HEK293 (cell line): ENCODE measurements around the gene ARHGAP24.

ENCODE experiments used
- CTCF ChIA-PET: fragments of 350-600 bp; formaldehyde crosslinking; extraction: SDS; loops from one replicate; lab custom pipeline; 2021; ENCODE audit warnings: antibody characterized with exemption; lab: Yijun Ruan, JAX
- POLR2A ChIA-PET: fragments of 300-600 bp; formaldehyde crosslinking; extraction: SDS; loops from one replicate; lab custom pipeline; 2020; ENCODE audit warnings: antibody characterized with exemption, inconsistent platforms; lab: Yijun Ruan, JAX
- H3K27ac ChIP-seq: fragments of 200-500 bp; sonication (Bioruptor generic); 2 replicates; pipeline ENCODE4 v1.5.1; 2014; ENCODE audit warnings: low read depth, low read length, control low read depth, inconsistent platforms; ENCODE audit errors: extremely low read depth
- H3K36me3 ChIP-seq, 2 experiments: fragments of 200-500 bp in 1 of 2; sonication (Bioruptor generic) in 1 of 2; 1 replicate in 1 of 2; 2 replicates in 1 of 2; pipeline ENCODE4 v1.5.1; 2014 to 2017; ENCODE audit warnings: inconsistent platforms in 2 of 2, low read length in 2 of 2; ENCODE audit not compliant: control insufficient read depth in 2 of 2, insufficient read depth in 1 of 2
- H3K4me1 ChIP-seq: fragments of 200-500 bp; sonication (Bioruptor generic); 2 replicates; pipeline ENCODE4 v1.5.1; 2014; ENCODE audit warnings: mild to moderate bottlenecking, low read length, inconsistent platforms; ENCODE audit not compliant: control insufficient read depth, insufficient read depth
- H3K4me3 ChIP-seq: 2 replicates; pipeline ENCODE4 v1.5.1; 2011; ENCODE audit warnings: low read depth, mild to moderate bottlenecking, control low read depth, low read length, moderate library complexity
- H3K9me3 ChIP-seq: fragments of 200-500 bp; sonication (Bioruptor generic); 2 replicates; pipeline ENCODE4 v1.5.1; 2014; ENCODE audit warnings: low read depth, low read length, inconsistent platforms; ENCODE audit not compliant: control insufficient read depth, insufficient read depth
- EGR2 ChIP-seq: fragments of 450-650 bp; formaldehyde crosslinking; IDR thresholded peaks from 2 replicates; pipeline ENCODE4 v1.5.1; 2016; ENCODE audit warnings: low read depth, missing biosample characterization, missing genetic modification characterization
- GFI1B ChIP-seq: fragments of 450-650 bp; formaldehyde crosslinking; IDR thresholded peaks from 2 replicates; pipeline ENCODE4 v1.5.1; 2016; ENCODE audit warnings: missing biosample characterization, missing genetic modification characterization
- GLIS1 ChIP-seq: fragments of 450-650 bp; formaldehyde crosslinking; IDR thresholded peaks from 2 replicates; pipeline ENCODE4 v1.5.1; 2016; ENCODE audit warnings: missing biosample characterization, missing genetic modification characterization
- KLF16 ChIP-seq: fragments of 450-650 bp; formaldehyde crosslinking; IDR thresholded peaks from 2 replicates; pipeline ENCODE4 v1.5.1; 2017; ENCODE audit warnings: missing biosample characterization, missing genetic modification characterization
- TCF7L2 ChIP-seq: IDR thresholded peaks from 2 replicates; pipeline ENCODE4 v1.6.1; 2011; ENCODE audit warnings: low read depth, mild to moderate bottlenecking, inconsistent platforms, low read length, moderate library complexity, borderline replicate concordance
- TRIM28 ChIP-seq: IDR thresholded peaks from 2 replicates; pipeline ENCODE4 v1.6.1; 2011; ENCODE audit warnings: low read length, control low read depth, borderline replicate concordance
- WT1 ChIP-seq: fragments of 450-650 bp; formaldehyde crosslinking; IDR thresholded peaks from 2 replicates; pipeline ENCODE4 v1.5.1; 2016; ENCODE audit warnings: missing biosample characterization, missing genetic modification characterization
- ZBTB20 ChIP-seq: fragments of 450-650 bp; formaldehyde crosslinking; IDR thresholded peaks from 2 replicates; pipeline ENCODE4 v1.5.1; 2016; ENCODE audit warnings: missing biosample characterization, missing genetic modification characterization
- ZEB2 ChIP-seq: fragments of 450-650 bp; formaldehyde crosslinking; IDR thresholded peaks from 2 replicates; pipeline ENCODE4 v1.5.1; 2016; ENCODE audit warnings: missing biosample characterization, missing genetic modification characterization
- ZFP3 ChIP-seq: fragments of 450-650 bp; formaldehyde crosslinking; IDR thresholded peaks from 2 replicates; pipeline ENCODE4 v1.5.1; 2016; ENCODE audit warnings: low read depth, missing biosample characterization, missing genetic modification characterization
- ZFP41 ChIP-seq: fragments of 450-650 bp; formaldehyde crosslinking; IDR thresholded peaks from 2 replicates; pipeline ENCODE4 v1.5.1; 2016; ENCODE audit warnings: missing biosample characterization, missing genetic modification characterization, borderline replicate concordance
- ZNF10 ChIP-seq: fragments of 450-650 bp; formaldehyde crosslinking; IDR thresholded peaks from 2 replicates; pipeline ENCODE4 v1.5.1; 2017; ENCODE audit warnings: missing biosample characterization, missing genetic modification characterization
- ZNF114 ChIP-seq: fragments of 450-650 bp; formaldehyde crosslinking; IDR thresholded peaks from 2 replicates; pipeline ENCODE4 v1.5.0; 2017; ENCODE audit warnings: missing biosample characterization, missing genetic modification characterization
- ZNF155 ChIP-seq: fragments of 450-650 bp; formaldehyde crosslinking; IDR thresholded peaks from 2 replicates; pipeline ENCODE4 v1.5.1; 2016; ENCODE audit warnings: missing biosample characterization, missing genetic modification characterization
- ZNF239 ChIP-seq: fragments of 450-650 bp; formaldehyde crosslinking; IDR thresholded peaks from 2 replicates; pipeline ENCODE4 v1.5.1; 2016; ENCODE audit warnings: missing biosample characterization, missing genetic modification characterization
- ZNF311 ChIP-seq: fragments of 450-650 bp; formaldehyde crosslinking; IDR thresholded peaks from 2 replicates; pipeline ENCODE4 v1.5.1; 2017; ENCODE audit warnings: missing biosample characterization, missing genetic modification characterization, borderline replicate concordance
- ZNF549 ChIP-seq: fragments of 450-650 bp; IDR thresholded peaks from 2 replicates; pipeline ENCODE4 v1.5.1; 2018; ENCODE audit warnings: missing biosample characterization, missing genetic modification characterization, mild to moderate bottlenecking, inconsistent platforms, moderate library complexity
- ZNF670 ChIP-seq: fragments of 450-650 bp; formaldehyde crosslinking; IDR thresholded peaks from 2 replicates; pipeline ENCODE4 v1.5.1; 2016; ENCODE audit warnings: missing biosample characterization, missing genetic modification characterization, low read depth
- ZNF776 ChIP-seq: fragments of 450-650 bp; formaldehyde crosslinking; IDR thresholded peaks from 2 replicates; pipeline ENCODE4 v1.5.0; 2017; ENCODE audit warnings: missing biosample characterization, missing genetic modification characterization, borderline replicate concordance
- ZNF777 ChIP-seq: fragments of 450-650 bp; formaldehyde crosslinking; IDR thresholded peaks from 2 replicates; pipeline ENCODE4 v1.5.1; 2017; ENCODE audit warnings: missing biosample characterization, missing genetic modification characterization, borderline replicate concordance
- ZNF791 ChIP-seq: fragments of 450-650 bp; formaldehyde crosslinking; IDR thresholded peaks from 2 replicates; pipeline ENCODE4 v1.5.1; 2016; ENCODE audit warnings: missing biosample characterization, missing genetic modification characterization
- TF ChIP-seq, protein P1 (sequence below): fragments of 450-650 bp; formaldehyde crosslinking; IDR thresholded peaks from 2 replicates; pipeline ENCODE4 v1.5.1; 2017; ENCODE audit warnings: missing biosample characterization, missing genetic modification characterization
- TF ChIP-seq, protein P2 (sequence below): fragments of 450-650 bp; formaldehyde crosslinking; IDR thresholded peaks from 2 replicates; pipeline ENCODE4 v1.5.1; 2016; ENCODE audit warnings: missing biosample characterization, missing genetic modification characterization
- TF ChIP-seq, protein P3 (sequence below): fragments of 450-650 bp; formaldehyde crosslinking; IDR thresholded peaks from 2 replicates; pipeline ENCODE4; 2016; ENCODE audit warnings: missing biosample characterization, missing genetic modification characterization
- TF ChIP-seq, protein P4 (sequence below): fragments of 450-650 bp; formaldehyde crosslinking; IDR thresholded peaks from 2 replicates; pipeline ENCODE4 v1.5.1; 2016; ENCODE audit warnings: missing biosample characterization, missing genetic modification characterization, borderline replicate concordance
- TF ChIP-seq, protein P5 (sequence below): fragments of 450-650 bp; IDR thresholded peaks from 2 replicates; pipeline ENCODE4 v1.5.1; 2018; ENCODE audit warnings: missing biosample characterization, mild to moderate bottlenecking, missing genetic modification characterization
- TF ChIP-seq, protein P6 (sequence below): fragments of 450-650 bp; formaldehyde crosslinking; IDR thresholded peaks from 2 replicates; pipeline ENCODE4 v1.5.1; 2016; ENCODE audit warnings: missing biosample characterization, missing genetic modification characterization
- TF ChIP-seq, protein P7 (sequence below): fragments of 450-650 bp; formaldehyde crosslinking; IDR thresholded peaks from 2 replicates; pipeline ENCODE4 v1.5.1; 2016; ENCODE audit warnings: missing biosample characterization, missing genetic modification characterization

Gene ARHGAP24

DNA sequence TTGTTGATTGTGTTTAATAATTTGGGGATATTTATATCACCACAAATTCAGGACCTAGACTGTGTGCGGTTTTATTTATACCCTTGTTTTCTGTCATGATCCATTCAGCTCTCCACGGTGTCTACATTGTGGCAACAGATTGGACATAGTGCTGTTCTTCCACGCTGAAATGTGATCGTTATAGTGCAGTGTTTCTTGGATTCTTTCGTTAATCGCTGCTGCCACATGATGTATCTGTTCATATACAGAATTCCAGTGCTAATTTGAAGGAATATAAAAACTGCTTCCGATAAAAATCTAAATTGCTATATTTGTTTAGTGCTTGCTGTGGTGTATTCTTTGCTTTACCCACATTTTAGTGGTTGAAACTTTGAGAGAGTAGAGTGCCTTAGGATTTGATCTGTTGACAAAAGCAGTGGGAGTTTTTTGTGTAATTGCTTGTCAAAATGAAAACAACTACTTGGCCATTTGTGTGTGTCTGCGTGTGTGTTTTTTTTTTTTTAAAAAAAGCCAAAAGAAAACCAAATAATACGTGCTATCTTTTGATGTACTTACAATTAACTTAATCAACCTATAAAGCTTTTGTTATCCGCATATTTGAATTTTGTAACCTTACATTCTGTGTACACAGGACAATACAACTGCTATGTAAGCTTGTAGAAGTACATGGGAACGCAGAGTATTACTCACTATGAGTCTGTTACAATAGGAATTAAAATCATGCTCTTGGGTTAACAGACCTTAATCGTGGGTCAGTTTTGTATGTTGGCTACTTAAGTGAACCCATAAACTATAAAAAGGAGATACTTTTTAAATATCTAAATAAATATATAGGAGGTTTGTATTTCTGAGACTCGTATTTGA lies 353.3 kb downstream of the ARHGAP24 start:
- Histone ChIP-seq H3K36me3 (no peaks in the 10 kb centered on the region), H3K27ac (peak overlapping the region; percentile 75), H3K4me3 (peak overlapping the region; percentile 34), H3K9me3 (no peaks in the 10 kb centered on the region), H3K4me1 (peaks cover 7% of the 10 kb centered on the region; the same call in 1 of the 2 replicates)
- CTCF ChIA-PET = interaction anchor here (0.6 to 1.5 kb wide), 4 partner anchors 29 to 219 kb away, joined by 3 to 5 read pairs (median 4); no protein-coding TSS in a partner anchor
- POLR2A ChIA-PET = no interaction called here
- TF ChIP-seq GFI1B (tag by site-specific recombination) (no peak), TCF7L2 (peak; percentile 32; the same call in 1 of the 2 replicates), ZNF549 (tag by site-specific recombination) (no peak), ZNF311 (tag by site-specific recombination) (no peak), ZNF777 (tag by site-specific recombination) (no peak), ZNF155 (tag by site-specific recombination) (no peak), ZNF10 (tag by site-specific recombination) (no peak), ZNF791 (no peak), ZFP3 (tag by site-specific recombination) (no peak), ZNF670 (tag by site-specific recombination) (no peak), ZBTB20 (no peak), GLIS1 (tag by site-specific recombination) (no peak), EGR2 (tag by site-specific recombination) (no peak), TRIM28 (no peak; the same call in 1 of the 2 replicates), ZNF239 (tag by site-specific recombination) (no peak), ZNF114 (no peak), ZFP41 (tag by site-specific recombination) (no peak), ZNF776 (no peak), WT1 (peak; percentile 87), KLF16 (no peak), ZEB2 (tag by site-specific recombination) (0 out of 2 replicates have a peak, but pooled peaks have one; percentile 11)
- TF ChIP-seq, protein P1, sequence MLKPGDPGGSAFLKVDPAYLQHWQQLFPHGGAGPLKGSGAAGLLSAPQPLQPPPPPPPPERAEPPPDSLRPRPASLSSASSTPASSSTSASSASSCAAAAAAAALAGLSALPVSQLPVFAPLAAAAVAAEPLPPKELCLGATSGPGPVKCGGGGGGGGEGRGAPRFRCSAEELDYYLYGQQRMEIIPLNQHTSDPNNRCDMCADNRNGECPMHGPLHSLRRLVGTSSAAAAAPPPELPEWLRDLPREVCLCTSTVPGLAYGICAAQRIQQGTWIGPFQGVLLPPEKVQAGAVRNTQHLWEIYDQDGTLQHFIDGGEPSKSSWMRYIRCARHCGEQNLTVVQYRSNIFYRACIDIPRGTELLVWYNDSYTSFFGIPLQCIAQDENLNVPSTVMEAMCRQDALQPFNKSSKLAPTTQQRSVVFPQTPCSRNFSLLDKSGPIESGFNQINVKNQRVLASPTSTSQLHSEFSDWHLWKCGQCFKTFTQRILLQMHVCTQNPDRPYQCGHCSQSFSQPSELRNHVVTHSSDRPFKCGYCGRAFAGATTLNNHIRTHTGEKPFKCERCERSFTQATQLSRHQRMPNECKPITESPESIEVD = peak; percentile 90
- TF ChIP-seq, protein P2, sequence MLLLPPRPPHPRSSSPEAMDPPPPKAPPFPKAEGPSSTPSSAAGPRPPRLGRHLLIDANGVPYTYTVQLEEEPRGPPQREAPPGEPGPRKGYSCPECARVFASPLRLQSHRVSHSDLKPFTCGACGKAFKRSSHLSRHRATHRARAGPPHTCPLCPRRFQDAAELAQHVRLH (tag by site-specific recombination) = no peak
- TF ChIP-seq, protein P3, sequence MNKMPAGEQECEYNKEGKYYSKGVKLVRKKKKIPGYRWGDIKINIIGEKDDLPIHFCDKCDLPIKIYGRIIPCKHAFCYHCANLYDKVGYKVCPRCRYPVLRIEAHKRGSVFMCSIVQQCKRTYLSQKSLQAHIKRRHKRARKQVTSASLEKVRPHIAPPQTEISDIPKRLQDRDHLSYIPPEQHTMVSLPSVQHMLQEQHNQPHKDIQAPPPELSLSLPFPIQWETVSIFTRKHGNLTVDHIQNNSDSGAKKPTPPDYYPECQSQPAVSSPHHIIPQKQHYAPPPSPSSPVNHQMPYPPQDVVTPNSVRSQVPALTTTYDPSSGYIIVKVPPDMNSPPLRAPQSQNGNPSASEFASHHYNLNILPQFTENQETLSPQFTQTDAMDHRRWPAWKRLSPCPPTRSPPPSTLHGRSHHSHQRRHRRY (tag by site-specific recombination) = no peak
- TF ChIP-seq, protein P4, sequence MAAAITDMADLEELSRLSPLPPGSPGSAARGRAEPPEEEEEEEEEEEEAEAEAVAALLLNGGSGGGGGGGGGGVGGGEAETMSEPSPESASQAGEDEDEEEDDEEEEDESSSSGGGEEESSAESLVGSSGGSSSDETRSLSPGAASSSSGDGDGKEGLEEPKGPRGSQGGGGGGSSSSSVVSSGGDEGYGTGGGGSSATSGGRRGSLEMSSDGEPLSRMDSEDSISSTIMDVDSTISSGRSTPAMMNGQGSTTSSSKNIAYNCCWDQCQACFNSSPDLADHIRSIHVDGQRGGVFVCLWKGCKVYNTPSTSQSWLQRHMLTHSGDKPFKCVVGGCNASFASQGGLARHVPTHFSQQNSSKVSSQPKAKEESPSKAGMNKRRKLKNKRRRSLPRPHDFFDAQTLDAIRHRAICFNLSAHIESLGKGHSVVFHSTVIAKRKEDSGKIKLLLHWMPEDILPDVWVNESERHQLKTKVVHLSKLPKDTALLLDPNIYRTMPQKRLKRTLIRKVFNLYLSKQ (tag by site-specific recombination) = no peak
- TF ChIP-seq, protein P5, sequence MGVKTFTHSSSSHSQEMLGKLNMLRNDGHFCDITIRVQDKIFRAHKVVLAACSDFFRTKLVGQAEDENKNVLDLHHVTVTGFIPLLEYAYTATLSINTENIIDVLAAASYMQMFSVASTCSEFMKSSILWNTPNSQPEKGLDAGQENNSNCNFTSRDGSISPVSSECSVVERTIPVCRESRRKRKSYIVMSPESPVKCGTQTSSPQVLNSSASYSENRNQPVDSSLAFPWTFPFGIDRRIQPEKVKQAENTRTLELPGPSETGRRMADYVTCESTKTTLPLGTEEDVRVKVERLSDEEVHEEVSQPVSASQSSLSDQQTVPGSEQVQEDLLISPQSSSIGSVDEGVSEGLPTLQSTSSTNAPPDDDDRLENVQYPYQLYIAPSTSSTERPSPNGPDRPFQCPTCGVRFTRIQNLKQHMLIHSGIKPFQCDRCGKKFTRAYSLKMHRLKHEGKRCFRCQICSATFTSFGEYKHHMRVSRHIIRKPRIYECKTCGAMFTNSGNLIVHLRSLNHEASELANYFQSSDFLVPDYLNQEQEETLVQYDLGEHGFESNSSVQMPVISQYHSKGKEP (tag by site-specific recombination) = no peak
- TF ChIP-seq, protein P6, sequence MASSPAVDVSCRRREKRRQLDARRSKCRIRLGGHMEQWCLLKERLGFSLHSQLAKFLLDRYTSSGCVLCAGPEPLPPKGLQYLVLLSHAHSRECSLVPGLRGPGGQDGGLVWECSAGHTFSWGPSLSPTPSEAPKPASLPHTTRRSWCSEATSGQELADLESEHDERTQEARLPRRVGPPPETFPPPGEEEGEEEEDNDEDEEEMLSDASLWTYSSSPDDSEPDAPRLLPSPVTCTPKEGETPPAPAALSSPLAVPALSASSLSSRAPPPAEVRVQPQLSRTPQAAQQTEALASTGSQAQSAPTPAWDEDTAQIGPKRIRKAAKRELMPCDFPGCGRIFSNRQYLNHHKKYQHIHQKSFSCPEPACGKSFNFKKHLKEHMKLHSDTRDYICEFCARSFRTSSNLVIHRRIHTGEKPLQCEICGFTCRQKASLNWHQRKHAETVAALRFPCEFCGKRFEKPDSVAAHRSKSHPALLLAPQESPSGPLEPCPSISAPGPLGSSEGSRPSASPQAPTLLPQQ (tag by site-specific recombination) = no peak
- TF ChIP-seq, protein P7, sequence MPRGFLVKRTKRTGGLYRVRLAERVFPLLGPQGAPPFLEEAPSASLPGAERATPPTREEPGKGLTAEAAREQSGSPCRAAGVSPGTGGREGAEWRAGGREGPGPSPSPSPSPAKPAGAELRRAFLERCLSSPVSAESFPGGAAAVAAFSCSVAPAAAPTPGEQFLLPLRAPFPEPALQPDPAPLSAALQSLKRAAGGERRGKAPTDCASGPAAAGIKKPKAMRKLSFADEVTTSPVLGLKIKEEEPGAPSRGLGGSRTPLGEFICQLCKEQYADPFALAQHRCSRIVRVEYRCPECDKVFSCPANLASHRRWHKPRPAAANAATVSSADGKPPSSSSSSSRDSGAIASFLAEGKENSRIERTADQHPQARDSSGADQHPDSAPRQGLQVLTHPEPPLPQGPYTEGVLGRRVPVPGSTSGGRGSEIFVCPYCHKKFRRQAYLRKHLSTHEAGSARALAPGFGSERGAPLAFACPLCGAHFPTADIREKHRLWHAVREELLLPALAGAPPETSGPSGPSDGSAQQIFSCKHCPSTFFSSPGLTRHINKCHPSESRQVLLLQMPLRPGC (tag by site-specific recombination) = 0 out of 2 replicates have a peak, but pooled peaks have one; percentile 26
